GM19395 (cell line): ENCODE results near the gene MPZL3.

Experiments
- ATAC-seq: cut with Tn5 transposase; IDR thresholded peaks from one replicate; pipeline ENCODE4 v1.9.1; 2021; ENCODE audit warnings: mild to moderate bottlenecking, moderate library complexity; ENCODE audit not compliant: unreplicated experiment

Gene MPZL3, protein sequence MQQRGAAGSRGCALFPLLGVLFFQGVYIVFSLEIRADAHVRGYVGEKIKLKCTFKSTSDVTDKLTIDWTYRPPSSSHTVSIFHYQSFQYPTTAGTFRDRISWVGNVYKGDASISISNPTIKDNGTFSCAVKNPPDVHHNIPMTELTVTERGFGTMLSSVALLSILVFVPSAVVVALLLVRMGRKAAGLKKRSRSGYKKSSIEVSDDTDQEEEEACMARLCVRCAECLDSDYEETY

GRCh38 chr11:118251858-118252652 is at the start of gene MPZL3:
MPZL3 (minus strand) TSS chr11:118252365; CDS start chr11:118252294, 71 bp downstream.
- ATAC-seq, result peak; percentile 79

- ATAC-seq, result no peak
Measured at GRCh38 chr11:118301600-118302195, 49.5 kb upstream of the MPZL3 start.

GRCh38 chr11:118295815-118296454 is 43.8 kb upstream of the MPZL3 start:
- ATAC-seq, result no peak

- no peak for ATAC-seq
Measured at GRCh38 chr11:118295199-118295598, 43.0 kb upstream of the MPZL3 start.

- no peak for ATAC-seq
Measured at GRCh38 chr11:118294053-118294452, 41.9 kb upstream of the MPZL3 start.

DNA sequence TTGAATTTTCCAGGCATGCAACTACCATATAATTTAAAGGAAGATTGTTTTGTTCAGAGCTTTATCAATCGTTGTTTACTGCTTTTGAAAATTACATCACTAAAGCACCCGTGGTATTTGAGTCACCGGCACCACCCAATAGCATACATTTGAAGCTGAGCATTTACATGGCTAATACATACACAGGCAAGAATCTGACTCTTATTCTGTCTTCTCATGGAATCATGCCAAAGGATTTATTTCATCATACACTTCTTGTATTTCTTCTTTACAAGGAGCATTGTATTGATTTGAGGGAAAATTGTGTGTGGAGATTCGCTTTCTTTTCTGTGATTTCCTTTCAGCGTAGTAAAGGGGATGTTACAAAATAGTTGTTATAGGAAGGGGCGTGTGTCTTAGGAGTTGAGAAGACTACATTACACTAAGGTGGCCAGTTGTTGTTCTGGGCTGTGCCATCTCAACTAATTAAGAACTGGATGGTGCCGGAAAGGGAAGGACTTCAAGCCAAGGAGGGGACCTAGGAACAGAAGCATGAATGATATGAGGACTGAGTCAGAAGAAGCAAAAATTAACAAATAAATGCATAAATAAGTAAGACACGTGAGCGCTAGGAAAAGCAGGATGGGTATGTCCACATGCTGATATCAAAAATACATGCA is 39.4 kb upstream of the MPZL3 start:
- ATAC-seq, result no peak

DNA sequence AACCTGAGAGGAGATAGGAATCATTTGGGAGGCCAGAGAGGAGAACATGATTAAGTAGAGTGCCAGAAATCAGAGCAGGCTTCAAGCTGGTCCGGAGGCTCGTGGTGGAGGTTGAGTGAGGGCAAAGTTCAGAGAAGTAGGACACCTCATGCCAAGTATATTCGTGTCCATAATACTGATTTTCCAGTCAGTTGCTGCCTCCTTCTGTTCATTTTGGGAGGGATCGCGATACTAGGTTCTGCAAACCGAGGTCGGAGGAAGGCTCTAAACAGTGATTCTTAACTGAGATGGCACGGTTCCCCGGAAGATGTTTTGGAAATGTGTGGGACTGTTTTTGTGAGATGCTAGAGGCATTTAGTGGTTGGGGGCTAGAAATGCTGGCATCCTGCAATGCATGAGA is 38.8 kb upstream of the MPZL3 start:
- ATAC-seq, result no peak

DNA sequence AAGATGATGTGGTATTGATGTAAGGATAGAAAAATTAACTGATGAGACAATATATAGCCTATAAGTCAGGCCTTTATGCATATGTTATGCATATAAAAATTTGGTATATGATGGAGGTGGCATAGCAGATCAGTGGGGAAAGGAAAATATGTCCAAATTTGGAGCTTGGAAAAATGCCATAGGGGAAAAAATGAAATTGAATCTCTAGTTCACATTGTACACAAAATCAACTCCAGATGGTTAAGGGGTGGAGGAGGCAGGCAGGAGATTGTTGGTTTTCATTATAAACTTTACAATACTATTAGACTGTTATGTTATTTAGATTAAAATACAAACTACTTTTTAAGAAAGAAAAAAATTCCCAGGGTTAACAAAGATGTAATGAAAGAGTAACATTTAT is 37.2 kb upstream of the MPZL3 start:
- ATAC-seq, result no peak

- ATAC-seq, result no peak
Measured at GRCh38 chr11:118287006-118287405, 34.8 kb upstream of the MPZL3 start.

DNA sequence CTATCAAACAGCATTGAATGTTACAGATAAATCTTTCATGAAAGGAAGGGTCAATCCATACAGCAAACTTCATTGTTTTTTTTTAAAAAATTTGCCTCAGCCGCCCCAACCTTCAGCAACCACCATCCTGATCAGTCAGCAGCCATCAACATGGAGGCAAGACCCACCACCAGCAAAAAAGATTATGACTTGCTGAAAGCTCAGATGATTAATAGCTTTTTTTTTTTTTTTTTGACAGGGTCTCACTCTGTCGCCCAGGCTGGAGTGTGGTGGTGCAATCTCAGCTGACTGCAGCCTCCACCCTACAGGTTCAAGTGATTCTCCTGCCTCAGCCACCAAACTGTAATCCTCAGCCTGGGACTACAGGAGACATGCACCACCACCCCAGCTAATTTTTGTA is 34.4 kb upstream of the MPZL3 start:
- no peak for ATAC-seq

DNA sequence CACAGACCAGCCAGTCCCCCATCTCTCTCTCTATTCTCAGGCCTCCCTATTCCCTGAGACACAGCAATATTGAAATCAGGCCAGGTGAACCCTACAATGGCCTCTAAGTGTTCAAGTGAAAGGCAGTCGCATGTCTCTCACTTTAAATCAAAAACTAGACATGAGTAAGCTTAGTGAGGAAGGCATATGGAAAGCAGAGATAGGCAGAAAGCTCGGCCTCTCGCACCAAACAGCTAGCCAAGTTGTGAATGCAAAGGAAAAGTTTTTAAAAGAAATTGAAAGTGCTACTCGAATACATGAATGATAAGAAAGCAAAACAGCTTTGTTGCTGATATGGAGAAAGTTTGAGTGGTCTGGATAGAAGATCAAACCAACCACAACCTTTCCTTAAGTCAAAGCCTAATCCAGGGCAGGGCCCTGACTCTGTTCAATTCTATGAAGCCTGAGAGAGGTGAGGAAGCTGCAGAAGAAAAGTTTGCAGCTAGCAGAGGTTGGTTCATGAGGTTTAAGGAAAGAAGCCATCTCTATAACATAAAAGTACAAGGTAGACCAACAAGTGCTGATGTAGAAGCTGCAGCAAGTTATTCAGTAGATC is 31.7 kb upstream of the MPZL3 start:
- ATAC-seq, result no peak

DNA sequence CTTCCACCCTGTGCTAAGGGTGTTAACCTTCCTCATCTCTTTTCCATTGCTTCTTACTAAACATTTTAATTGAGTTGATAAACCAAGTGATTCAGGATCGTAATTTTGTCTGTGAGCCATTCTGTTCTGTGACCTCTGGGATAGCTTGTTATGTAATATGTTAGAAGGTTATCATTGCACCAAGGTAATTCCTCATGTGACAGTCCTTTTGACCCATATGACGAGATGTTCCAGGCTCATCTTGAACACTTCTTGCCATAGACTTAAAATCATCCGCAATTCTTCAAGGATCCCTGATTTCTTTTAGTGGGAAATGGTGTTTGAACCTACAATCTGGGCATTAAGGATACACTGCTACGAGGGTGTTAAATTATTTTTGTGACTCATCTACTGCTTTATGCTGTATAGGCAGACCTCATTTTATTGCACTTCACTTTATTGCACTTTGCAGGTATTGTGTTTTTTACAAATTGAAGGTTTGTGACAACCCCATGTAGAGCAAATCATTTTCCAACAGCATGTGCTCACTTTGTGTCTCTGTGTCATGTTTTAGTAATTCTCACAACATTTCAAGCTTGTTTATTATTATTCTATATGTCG is 31.0 kb upstream of the MPZL3 start:
- ATAC-seq, result no peak

GRCh38 chr11:118282606-118283005 is 30.4 kb upstream of the MPZL3 start:
- no peak for ATAC-seq

GRCh38 chr11:118281284-118281683 is 29.1 kb upstream of the MPZL3 start:
- no peak for ATAC-seq

DNA sequence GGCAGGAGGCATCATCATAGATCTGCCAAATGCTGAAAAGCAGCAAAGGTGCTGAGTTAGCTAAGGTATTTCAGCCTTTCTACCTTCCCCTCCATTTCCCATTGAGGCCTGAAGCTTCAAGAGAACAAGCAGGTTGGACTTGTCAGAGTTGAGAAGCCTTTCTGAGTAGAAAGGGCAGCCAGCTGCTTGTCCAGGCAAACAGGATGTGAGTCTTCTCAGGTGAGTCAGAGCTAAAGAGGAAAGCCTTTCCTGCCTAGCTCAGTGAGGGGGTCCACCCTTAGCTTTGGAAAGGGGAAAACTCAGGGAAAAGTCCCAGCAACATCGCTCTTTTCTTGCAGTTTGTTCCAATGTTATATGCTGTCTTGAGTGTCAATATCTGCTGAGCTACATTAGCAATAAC is 25.1 kb upstream of the MPZL3 start:
- no peak for ATAC-seq

GRCh38 chr11:118276422-118276821 is 24.3 kb upstream of the MPZL3 start:
- no peak for ATAC-seq

DNA sequence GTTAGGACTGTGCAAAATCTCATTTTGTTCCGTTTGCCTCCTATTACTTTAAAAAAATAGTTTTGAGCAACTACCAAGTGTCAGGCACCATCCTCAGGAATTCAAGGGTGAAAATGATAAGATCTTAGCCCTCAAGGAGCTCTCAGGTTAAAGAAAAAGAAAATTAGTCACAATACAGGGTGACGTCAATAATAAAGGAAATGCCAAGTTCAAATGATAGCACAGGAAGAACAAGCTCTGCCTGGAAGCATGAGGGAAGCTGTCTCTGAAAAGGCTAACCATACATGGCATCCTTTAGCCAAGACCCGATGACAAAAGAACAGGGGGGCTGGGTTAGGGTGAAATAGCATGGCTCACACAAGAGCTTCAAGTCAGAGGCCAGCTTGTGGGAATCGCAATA is 23.0 kb upstream of the MPZL3 start:
- ATAC-seq, result no peak

GRCh38 chr11:118274186-118274585 is 22.0 kb upstream of the MPZL3 start:
- ATAC-seq, result no peak

- ATAC-seq, result no peak
Measured at GRCh38 chr11:118272001-118272400, 19.8 kb upstream of the MPZL3 start.

DNA sequence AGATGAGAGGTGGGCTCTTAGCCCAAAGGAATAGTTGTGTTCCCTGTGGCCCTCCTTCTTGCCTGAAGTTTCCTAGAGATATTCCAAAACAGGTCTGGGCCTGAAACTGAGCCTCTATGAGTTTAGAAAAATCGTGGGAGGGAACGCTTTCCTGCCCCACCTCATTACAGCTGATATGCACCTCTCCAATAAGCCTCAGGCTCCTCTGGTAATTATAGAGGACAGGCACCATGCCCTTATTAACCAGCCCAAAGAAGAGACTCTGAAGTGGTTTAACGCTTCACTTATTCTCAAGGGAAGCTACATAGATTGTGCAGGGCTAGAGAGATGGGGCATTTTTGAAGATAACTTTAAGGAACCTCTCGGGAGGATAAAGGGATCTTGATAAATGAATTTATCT is 15.3 kb upstream of the MPZL3 start:
- no peak for ATAC-seq
